PC-3 (cell line): ENCODE measurements around the gene MOCS1.

Experiments
- CTCF ChIP-seq: fragments of 300-600 bp; sonication (generic); conservative IDR thresholded peaks from 2 replicates; pipeline ENCODE4 v1.5.1; 2017; ENCODE audit warnings: antibody characterized with exemption, low read depth, mild to moderate bottlenecking, low read length
- EZH2 ChIP-seq: fragments of 300-600 bp; sonication (generic); IDR thresholded peaks from one replicate; pipeline ENCODE4 v1.6.1; 2017; ENCODE audit warnings: antibody characterized with exemption, mild to moderate bottlenecking, low read length; ENCODE audit not compliant: unreplicated experiment
- EZH2phosphoT487 ChIP-seq: fragments of 300-600 bp; sonication (generic); IDR thresholded peaks from 2 replicates; pipeline ENCODE4 v1.6.1; 2018; ENCODE audit warnings: mild to moderate bottlenecking, antibody characterized with exemption, low read length, borderline replicate concordance

GRCh38 chr6:39873439-39873838 is 60.8 kb downstream of the MOCS1 start:
- TF ChIP-seq CTCF (no peak), EZH2 (no peak), EZH2phosphoT487 (no peak)
